Ammon's horn (tissue), 1 donor: ENCODE measurements around the gene CDC14A.
A peak's percentile ranks its signal among the peaks of the same experiment; 100 is the strongest.

Experiments
- DNase-seq: peaks from one replicate; pipeline ENCODE4 v3.0.0-alpha.2; 2016; ENCODE audit warnings: low spot score

The CDC14A gene

DNA sequence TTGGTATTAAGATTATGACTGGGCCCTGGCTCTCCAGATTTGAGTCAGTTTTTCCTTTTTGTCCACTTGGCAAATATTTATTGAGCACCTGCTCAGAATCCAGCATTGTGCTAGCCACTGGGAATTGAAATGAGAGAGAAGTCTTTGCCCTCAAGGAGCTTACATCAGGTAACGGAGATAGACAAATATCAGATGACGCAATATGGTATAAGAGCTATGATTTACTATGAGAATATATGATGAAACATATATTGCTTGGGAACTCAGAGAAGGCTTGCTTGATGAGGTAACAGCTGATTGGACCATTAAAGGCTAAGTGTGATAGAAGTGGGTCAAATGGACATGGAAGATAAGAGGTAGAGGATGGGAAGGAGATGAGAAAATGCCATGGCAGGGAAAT, 144.6 kb downstream of the CDC14A start:
- no peak for DNase-seq

DNA sequence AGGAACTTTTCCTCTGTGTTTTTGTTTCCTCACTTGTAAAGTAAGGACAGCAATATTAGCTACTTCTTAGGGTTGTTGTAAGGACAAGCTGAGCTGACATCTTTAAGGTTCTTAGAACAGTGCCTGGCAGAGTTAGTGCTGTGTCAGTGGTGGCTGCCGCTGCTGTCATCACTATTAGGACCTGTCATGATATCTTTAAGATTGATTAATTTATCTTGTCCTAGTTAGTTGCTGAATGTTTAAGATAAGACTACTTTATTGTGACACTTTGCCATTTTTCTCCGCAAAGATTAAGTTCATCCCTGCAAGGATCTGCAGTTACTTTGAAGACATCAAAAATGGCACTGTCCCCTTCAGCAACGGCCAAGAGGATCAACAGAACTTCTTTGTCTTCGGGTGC, 145.5 kb downstream of the CDC14A start:
- DNase-seq, result no peak

GRCh38 chr1:100499194-100499811, 147.0 kb downstream of the CDC14A start:
- DNase-seq, result no peak

- no peak for DNase-seq
Observed at GRCh38 chr1:100502052-100502792, 149.9 kb downstream of the CDC14A start.

- DNase-seq, result no peak
Observed at GRCh38 chr1:100506217-100506616, 153.9 kb downstream of the CDC14A start.

DNA sequence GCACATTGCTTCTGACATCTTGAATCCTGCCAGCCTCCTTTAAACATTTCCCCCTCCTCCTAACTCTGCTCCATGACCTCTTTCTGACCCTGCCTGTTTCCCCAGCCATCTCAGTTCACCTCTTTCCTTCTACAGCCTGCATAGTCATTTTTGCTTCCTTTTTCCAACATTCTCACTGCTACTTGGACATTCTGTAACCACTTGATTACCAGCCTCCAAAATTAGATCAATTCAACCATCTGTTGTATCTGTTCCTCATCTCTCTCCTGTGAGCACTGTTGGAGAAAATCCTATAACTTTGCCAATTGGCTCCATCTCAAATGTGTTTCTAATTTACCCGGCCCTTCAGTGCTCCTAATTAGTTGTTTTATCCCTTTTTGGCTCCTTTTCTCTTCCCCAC, 158.1 kb downstream of the CDC14A start:
- DNase-seq, result no peak

DNA sequence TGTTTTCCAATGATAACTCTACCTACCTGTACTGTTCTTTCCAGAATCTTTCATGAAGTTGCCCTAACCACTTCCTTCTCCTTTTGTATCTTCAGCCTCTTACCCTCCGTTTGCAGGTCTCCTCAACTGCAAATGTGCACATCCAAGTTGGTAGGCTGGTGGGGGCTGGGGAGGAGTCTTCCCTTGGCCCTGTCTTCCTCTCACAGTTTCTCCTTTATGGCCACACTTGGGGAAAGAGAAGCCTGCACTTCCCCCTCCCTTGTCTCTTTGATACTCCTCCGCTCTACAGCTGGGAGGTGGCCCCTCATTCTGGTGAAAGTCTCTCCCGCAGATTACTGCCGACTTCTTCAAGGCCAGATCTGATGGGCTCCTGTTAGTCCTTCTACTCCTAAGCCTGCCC, 158.8 kb downstream of the CDC14A start:
- DNase-seq, result no peak

DNA sequence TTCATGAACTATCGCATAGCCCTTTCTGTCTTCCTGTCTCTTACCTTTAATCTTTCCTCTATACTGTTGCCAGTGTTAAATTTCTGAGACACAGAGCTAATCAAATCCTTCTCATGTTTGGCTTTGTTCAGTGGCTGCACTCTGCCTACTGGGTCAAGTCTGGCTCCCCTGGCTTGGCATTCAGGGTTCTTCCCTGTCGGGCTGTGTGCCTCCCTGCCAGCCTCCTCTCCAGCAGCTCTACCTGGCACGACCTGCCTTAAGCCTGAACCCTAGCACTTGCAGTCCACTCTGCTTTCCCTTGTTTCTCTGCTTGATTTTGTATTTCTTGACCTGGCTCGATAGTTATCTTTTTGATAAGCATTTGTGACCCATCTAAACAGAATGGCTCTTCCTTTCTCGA, 159.5 kb downstream of the CDC14A start:
- DNase-seq, result no peak

DNA sequence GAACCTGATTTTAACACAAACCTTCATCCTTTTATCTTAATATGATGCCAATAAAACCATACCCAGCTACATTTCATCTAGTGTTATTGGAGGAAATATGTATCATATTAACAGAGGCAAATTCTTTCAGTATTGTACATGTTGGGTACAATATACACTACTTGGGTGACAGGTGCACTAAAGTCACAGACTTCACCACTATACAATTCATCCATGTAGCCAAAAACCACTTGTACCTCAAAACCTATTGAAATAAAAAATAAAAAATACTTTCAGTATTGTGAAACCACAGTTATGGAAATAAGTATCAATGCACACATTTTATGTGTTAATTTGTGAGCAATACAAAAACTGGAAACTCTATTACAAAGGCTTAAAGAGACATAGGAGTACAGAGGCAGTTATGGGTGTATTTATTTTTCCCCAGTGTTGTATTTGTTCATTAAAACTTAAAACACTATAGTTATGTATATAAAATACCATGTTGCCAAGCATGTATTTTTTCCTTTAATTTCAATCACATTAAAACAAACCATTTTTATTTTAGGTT, 160.6 kb downstream of the CDC14A start:
- no peak for DNase-seq

DNA sequence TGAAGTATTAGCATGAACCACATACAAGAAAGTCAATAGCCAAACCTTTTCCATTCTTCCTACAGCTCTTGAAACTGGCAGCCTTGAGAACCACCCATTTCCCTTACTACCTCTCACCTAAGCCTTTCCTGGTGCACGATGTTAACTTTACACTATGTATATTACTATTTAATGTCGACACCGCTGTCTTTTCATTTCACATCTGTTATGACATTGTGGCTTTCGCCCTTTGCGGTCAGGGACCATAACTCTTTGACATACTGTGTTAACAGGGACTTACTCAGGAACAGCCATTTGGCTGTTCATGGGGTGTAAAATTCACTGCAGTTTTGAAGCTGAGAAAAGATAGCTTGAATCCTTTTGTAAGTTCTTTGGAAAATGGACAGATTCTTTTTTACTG, 164.6 kb downstream of the CDC14A start:
- no peak for DNase-seq

- no peak for DNase-seq
Observed at GRCh38 chr1:100517515-100517914, 165.2 kb downstream of the CDC14A start.

DNA sequence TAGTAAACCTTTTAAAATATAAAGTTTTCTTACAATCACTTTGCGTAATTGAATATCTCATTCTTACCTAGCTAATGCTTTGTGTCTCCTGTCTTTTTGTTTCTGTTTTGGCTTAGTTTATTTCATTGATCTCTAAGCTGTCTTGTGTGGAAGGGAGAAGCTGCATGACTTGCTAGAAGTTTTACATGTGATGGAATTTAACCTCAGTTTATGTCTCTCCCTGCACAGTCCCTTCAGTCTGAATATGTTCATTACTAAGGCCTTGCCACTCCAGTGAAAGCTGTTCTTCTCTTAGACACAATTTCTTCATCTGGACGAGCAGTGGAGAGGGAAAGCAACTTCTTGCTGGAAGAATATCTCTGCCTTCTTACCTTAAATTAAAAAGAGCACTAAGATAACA, 165.7 kb downstream of the CDC14A start:
- no peak for DNase-seq

DNA sequence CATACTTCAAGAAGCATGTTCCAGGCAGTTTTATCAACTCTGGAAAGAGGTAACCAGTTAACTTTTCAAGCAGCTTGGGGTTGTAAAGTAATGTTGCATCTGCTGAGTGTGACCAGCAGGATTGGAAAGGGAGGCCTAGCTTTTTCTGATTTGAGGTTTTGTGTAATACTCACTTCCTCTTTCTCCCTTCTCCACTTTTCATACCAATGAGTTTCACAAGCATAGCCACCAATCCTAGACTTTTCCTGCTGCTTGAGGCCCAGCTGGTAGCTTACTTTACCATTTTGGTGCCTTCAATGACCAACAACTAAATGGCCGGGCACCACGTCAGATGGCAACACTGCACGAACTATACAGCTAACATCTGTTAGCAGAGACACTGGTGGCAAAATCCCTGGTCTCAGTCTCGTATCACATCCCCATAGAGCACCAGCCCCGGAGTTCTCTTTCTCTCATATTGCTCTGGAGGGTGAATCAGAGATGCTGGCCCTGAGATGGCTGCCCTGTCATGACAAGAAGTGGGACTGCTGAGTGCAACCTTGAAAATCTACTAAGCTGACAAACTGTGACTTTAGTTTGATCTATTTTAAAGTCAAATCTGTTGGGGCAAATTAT, 170.8 kb downstream of the CDC14A start:
- DNase-seq, result no peak

- no peak for DNase-seq
Observed at GRCh38 chr1:100524355-100524754, 172.0 kb downstream of the CDC14A start.

- no peak for DNase-seq
Observed at GRCh38 chr1:100526894-100527293, 174.6 kb downstream of the CDC14A start.

GRCh38 chr1:100528871-100529270, 176.6 kb downstream of the CDC14A start:
- no peak for DNase-seq

- DNase-seq, result no peak
Observed at GRCh38 chr1:100530141-100530540, 177.8 kb downstream of the CDC14A start.

DNA sequence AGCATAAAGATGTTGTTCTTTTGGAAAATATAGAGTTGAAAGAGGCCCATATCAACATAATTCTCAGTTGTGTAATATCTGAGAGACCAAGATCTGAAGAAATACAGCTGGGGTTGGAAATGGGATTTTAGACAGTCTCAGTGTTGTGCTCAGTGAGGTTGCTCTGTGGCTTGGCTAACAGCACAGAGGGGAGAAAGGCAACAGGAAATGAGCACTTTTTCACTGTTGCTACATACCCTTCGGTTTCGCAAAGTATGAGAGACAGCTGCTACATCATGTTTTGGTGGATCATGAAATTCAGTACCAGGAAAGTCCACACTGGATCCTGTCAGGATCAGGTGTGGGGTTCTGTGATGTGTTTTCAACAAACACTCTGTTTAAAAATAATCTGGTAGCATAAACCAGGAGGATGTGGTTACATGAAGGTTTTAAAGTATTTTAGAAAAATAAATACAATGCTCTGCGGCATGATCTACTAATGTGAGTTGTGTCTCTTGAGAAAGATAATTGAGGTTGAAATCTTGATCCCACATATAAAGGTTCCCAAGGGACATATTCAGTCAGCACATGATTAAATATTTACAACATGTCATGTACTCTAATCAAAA, 178.7 kb downstream of the CDC14A start:
- DNase-seq, result no peak

DNA sequence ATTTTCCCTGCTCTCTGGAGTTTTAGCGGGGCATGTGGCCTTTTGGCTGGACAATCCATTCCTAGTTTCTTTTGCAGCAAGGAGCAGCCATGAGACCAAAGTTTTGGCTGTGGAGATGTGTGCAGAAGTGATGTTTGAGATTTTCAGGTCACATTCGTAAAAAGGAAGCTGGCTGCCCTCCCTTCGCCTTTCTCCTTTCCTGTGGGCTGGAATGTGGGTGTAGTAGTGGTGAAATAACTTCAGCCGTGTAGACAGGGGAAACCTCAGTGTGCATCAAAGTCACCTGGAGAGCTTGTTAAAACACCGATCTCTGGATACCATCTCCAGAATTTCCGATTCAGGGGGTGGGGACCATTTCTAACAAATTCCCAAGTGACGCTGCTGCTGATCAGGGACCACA, 180.3 kb downstream of the CDC14A start:
- DNase-seq, result no peak

- no peak for DNase-seq
Observed at GRCh38 chr1:100535264-100535663, 183.0 kb downstream of the CDC14A start.

DNA sequence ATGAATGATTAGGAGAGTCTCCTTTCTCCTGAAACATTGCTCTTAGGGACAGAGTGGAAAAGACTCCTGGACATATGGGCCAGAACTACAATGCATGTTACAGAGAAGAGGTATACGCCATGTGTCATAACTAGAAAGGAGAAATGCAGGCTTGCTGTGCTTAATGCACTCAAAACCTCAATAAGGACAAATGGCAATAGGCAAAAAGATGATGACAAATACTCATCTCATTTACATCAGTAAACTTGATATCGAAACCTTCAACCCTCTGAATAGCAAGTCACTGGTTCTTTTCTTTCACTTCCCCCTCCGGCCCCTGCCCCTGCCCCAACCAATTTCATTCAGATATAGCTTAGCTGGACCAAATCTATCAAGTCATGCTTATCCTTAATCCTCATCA, 183.7 kb downstream of the CDC14A start:
- DNase-seq, result no peak

- peak; percentile 14 for DNase-seq
Observed at GRCh38 chr1:100538913-100539835, 186.9 kb downstream of the CDC14A start.
